Motor neuron (in vitro differentiated cells): ENCODE data around the gene ZNF787. TPM values are rescaled to one million over a fixed set of nuclear protein-coding genes. Genes with fewer than 3 reads are reported as not detected.

Experiments used
- total RNA-seq, 8 experiments: library from RNA; unstranded; fragments of 300-600 nt; gene quantifications; 2 replicates each; pipeline versions ENCODE4 v1.2.3 to v1.2.4, GENCODE V29; 2022

Gene ZNF787
- total RNA-seq, 8 experiments from 2014 or later, result 15.2 to 22.3 (median 17.5) TPM

Other genes with a start within 250 kb of the ZNF787 start
- gene NLRP13, start 189.0 kb downstream of the ZNF787 start, total RNA-seq, result under 1 TPM in 3 of 8 experiments, not detected in 5; 0.04 to 0.28 (median 0.10) TPM
- gene NLRP8, start 173.5 kb downstream of the ZNF787 start, total RNA-seq, result under 1 TPM in 3 of 8 experiments, not detected in 5; 0.04 to 0.28 (median 0.14) TPM
- under 1 TPM in 3 of 8 experiments, not detected in 5; 0.10 to 0.14 (median 0.10) TPM for gene NLRP5, start 134.5 kb downstream of the ZNF787 start, total RNA-seq
- 10 to 100 TPM; 10.4 to 20.1 (median 13.3) TPM for gene ZNF444, start 20.0 kb upstream of the ZNF787 start, total RNA-seq
- gene GALP, start 54.7 kb upstream of the ZNF787 start, total RNA-seq, result under 1 TPM in 1 of 8 experiments, not detected in 7; 0.29 TPM
- gene ZSCAN5B, start 76.5 kb upstream of the ZNF787 start, total RNA-seq, result under 1 TPM in 4 of 8 experiments, not detected in 4; 0.13 to 0.21 (median 0.18) TPM
- gene ZSCAN5C, start 81.0 kb upstream of the ZNF787 start, total RNA-seq, result under 1 TPM in 1 of 8 experiments, not detected in 7; 0.38 TPM
- gene EDDM13, start 151.5 kb upstream of the ZNF787 start, total RNA-seq, result 1 to 10 TPM in 3 of 8 experiments, under 1 TPM in 3, not detected in 2; 0.46 to 9.9 (median 2.5) TPM
- gene ZSCAN5A, start 193.5 kb upstream of the ZNF787 start, total RNA-seq, result 10 to 100 TPM in 3 of 8 experiments, 1 to 10 TPM in 5; 5.2 to 21.4 (median 7.0) TPM